SK-N-SH (cell line): ENCODE data around the gene MFSD6L. TPM values are rescaled to one million over a fixed set of nuclear protein-coding genes. Genes with fewer than 3 reads are reported as not detected.

Experiments
- CTCF ChIA-PET: fragments of 300-600, 350-600 bp; formaldehyde crosslinking; extraction: SDS; loops from one replicate; lab custom pipeline; 2021; lab: Yijun Ruan, JAX
- POLR2A ChIA-PET: fragments of 350-600 bp; sonication (Branson Sonifier 250); formaldehyde crosslinking; extraction: SDS; loops from one replicate; lab custom pipeline; 2020; ENCODE audit warnings: antibody characterized with exemption, inconsistent platforms; lab: Yijun Ruan, JAX
- DNase-seq: peaks from one replicate; pipeline ENCODE4 v3.0.0; 2012
- H2AFZ ChIP-seq: fragments of 200-600 bp; sonication (generic); 2 replicates; pipeline ENCODE4 v1.8.1; 2016; ENCODE audit warnings: antibody characterized with exemption, mild to moderate bottlenecking, low read depth
- H3F3A ChIP-seq: fragments of 200-600 bp; sonication (generic); replicated peaks from 2 replicates; pipeline ENCODE3; 2016; ENCODE audit warnings: antibody characterized with exemption, mild to moderate bottlenecking; ENCODE audit not compliant: insufficient read depth
- H3K27ac ChIP-seq, 2 experiments: fragments of 200-500 bp in 1 of 2; fragments of 200-600 bp in 1 of 2; sonication (Bioruptor generic) in 1 of 2; sonication (generic), shearing (Covaris generic) in 1 of 2; 2 replicates each; pipeline versions ENCODE4 v1.5.1 to v1.6.1; 2014 to 2016; ENCODE audit warnings: low read depth in 2 of 2, inconsistent platforms in 1 of 2, low read length in 1 of 2, mild to moderate bottlenecking in 1 of 2, mixed read lengths in 1 of 2
- H3K27me3 ChIP-seq: fragments of 200-600 bp; sonication (generic), shearing (Covaris generic); 2 replicates; pipeline ENCODE4 v1.6.1; 2016; ENCODE audit warnings: mixed run types; ENCODE audit not compliant: insufficient read depth
- H3K36me3 ChIP-seq, 2 experiments: fragments of 200-500 bp in 1 of 2; fragments of 200-600 bp in 1 of 2; sonication (Bioruptor generic) in 1 of 2; sonication (generic) in 1 of 2; replicated peaks in 1 of 2; 2 replicates each; pipeline versions ENCODE3 to v1.5.1; 2014 to 2016; ENCODE audit warnings: low read length in 1 of 2, mild to moderate bottlenecking in 1 of 2; ENCODE audit not compliant: insufficient read depth in 2 of 2, control insufficient read depth in 1 of 2
- H3K4me1 ChIP-seq, 2 experiments: fragments of 200-500 bp in 1 of 2; fragments of 200-600 bp in 1 of 2; sonication (Bioruptor generic) in 1 of 2; sonication (generic), shearing (Covaris generic) in 1 of 2; 2 replicates each; pipeline versions ENCODE4 v1.5.1 to v1.6.1; 2014 to 2016; ENCODE audit warnings: low read depth in 1 of 2, low read length in 1 of 2, mixed run types in 1 of 2; ENCODE audit not compliant: insufficient read depth in 2 of 2, control insufficient read depth in 1 of 2
- H3K4me2 ChIP-seq: fragments of 200-600 bp; sonication (generic), shearing (Covaris generic); 2 replicates; pipeline ENCODE4 v1.6.1; 2017; ENCODE audit warnings: mixed run types
- H3K4me3 ChIP-seq, 2 experiments: fragments of 200-500 bp in 1 of 2; fragments of 200-600 bp in 1 of 2; sonication (Bioruptor generic) in 1 of 2; sonication (generic), shearing (Covaris generic) in 1 of 2; 2 replicates each; pipeline versions ENCODE4 v1.5.1 to v1.8.1; 2014 to 2016; ENCODE audit warnings: low read depth in 2 of 2, inconsistent platforms in 1 of 2, low read length in 1 of 2, mild to moderate bottlenecking in 1 of 2, mixed read lengths in 1 of 2, moderate library complexity in 1 of 2
- H3K79me2 ChIP-seq: fragments of 200-600 bp; sonication (generic); 2 replicates; pipeline ENCODE4 v1.8.1; 2017; ENCODE audit warnings: mild to moderate bottlenecking; ENCODE audit not compliant: insufficient read depth
- H3K9ac ChIP-seq: fragments of 200-600 bp; sonication (generic); 2 replicates; pipeline ENCODE4 v1.6.1; 2017; ENCODE audit warnings: mixed run types
- H3K9me2 ChIP-seq: fragments of 200-600 bp; sonication (generic); 2 replicates; pipeline ENCODE4 v1.6.1; 2017; ENCODE audit warnings: mixed run types
- H3K9me3 ChIP-seq: fragments of 200-600 bp; sonication (generic); 2 replicates; pipeline ENCODE4 v1.6.1; 2017; ENCODE audit warnings: mixed run types, mild to moderate bottlenecking, moderate library complexity
- H4K20me1 ChIP-seq: fragments of 200-600 bp; sonication (generic); 2 replicates; pipeline ENCODE4 v1.6.1; 2017; ENCODE audit warnings: mild to moderate bottlenecking, mixed run types; ENCODE audit not compliant: insufficient read depth
- CTCF ChIP-seq: fragments of 200-600 bp; sonication (generic); IDR thresholded peaks from 2 replicates; pipeline ENCODE4 v1.6.1; 2017; ENCODE audit warnings: antibody characterized with exemption, mild to moderate bottlenecking, moderate library complexity
- EZH2phosphoT487 ChIP-seq: fragments of 200-600 bp; sonication (generic); IDR thresholded peaks from 2 replicates; pipeline ENCODE4 v1.6.1; 2017; ENCODE audit warnings: low read depth, mixed run types, mild to moderate bottlenecking, antibody characterized with exemption, moderate library complexity, borderline replicate concordance
- FOXM1 ChIP-seq: IDR thresholded peaks from 2 replicates; pipeline ENCODE4 v1.4.0; 2012; ENCODE audit warnings: low read depth, mild to moderate bottlenecking
- GATA2 ChIP-seq: sonication (generic); formaldehyde crosslinking; IDR thresholded peaks from 2 replicates; pipeline ENCODE4 v1.5.0; 2020; ENCODE audit warnings: mild to moderate bottlenecking, missing genetic modification reagents
- MAX ChIP-seq: IDR thresholded peaks from 2 replicates; pipeline ENCODE4 v1.4.0; 2012; ENCODE audit warnings: low read depth
- MXI1 ChIP-seq: IDR thresholded peaks from 2 replicates; pipeline ENCODE4 v1.6.1; 2012; ENCODE audit warnings: mild to moderate bottlenecking, low read depth, low read length, improper control_type of control experiment
- NFIC ChIP-seq: IDR thresholded peaks from 2 replicates; pipeline ENCODE4 v1.4.0; 2012; ENCODE audit warnings: borderline replicate concordance
- NRF1 ChIP-seq: IDR thresholded peaks from 2 replicates; pipeline ENCODE4 v1.6.1; 2012; ENCODE audit warnings: low read depth, mild to moderate bottlenecking, low read length
- RAD21 ChIP-seq: IDR thresholded peaks from 2 replicates; pipeline ENCODE4 v1.6.1; 2012; ENCODE audit warnings: mild to moderate bottlenecking, low read length
- SMC3 ChIP-seq: IDR thresholded peaks from 2 replicates; pipeline ENCODE4 v1.6.1; 2012; ENCODE audit warnings: low read depth, low read length, improper control_type of control experiment
- TEAD4 ChIP-seq: IDR thresholded peaks from 2 replicates; pipeline ENCODE4 v1.4.0; 2012; ENCODE audit warnings: mild to moderate bottlenecking, borderline replicate concordance; ENCODE audit not compliant: insufficient read depth
- YY1 ChIP-seq: IDR thresholded peaks from 2 replicates; pipeline ENCODE4 v1.4.0; 2012; ENCODE audit warnings: low read depth, mild to moderate bottlenecking
- WGBS: methylation state at CpG from one replicate; pipeline ENCODE4 v1.1.6; 2017; ENCODE audit warnings: low lambda C conversion rate; 5-methylcytosine and 5-hydroxymethylcytosine counted together
- polyA plus RNA-seq, 3 experiments: library from polyadenylated mRNA; depleted of rRNA; stranded (reverse); fragments of >200 nt; gene quantifications; 2 replicates each; pipeline ENCODE4 v1.2.3, GENCODE V29; 2012
- TF ChIP-seq, protein P1 (sequence below): IDR thresholded peaks from 2 replicates; pipeline ENCODE4 v1.4.0; 2012; ENCODE audit warnings: low read depth, borderline replicate concordance

MFSD6L gene
- polyA plus RNA-seq, 1 of the 3 experiments (the other 2 are of a cell fraction), result not detected

DNA sequence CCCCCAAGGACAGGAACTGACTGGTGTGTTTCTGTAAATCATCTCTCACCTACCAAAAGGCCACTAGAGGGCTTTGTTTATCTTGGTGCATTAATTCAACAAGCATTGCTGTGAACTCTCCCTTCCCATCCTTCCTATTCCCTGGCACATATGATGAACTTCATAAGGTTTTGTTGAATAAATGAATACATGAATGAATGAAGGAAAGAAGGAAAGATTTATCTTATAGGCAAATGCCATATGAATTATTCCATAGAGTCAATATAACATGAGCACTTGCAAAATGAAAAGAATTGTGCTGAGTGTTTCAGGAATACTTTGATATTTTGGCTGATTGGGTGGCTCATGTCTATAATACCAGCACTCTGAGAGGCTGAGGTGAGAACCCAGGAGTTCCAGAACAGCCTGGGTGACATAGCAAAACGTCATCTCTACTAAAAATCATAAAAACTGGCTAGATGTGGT, 45.2 kb downstream of the MFSD6L start:
- CTCF ChIA-PET, result interaction anchor here (1.3 to 1.6 kb wide), 2 partner anchors 8 to 32 kb away, joined by 6 to 7 read pairs; no protein-coding TSS in a partner anchor

More for the DNA sequence above, 45.2 kb downstream of the MFSD6L start:
- Histone ChIP-seq H2AFZ (no peak overlapping the region), H3K9me3 (no peaks in the 10 kb centered on the region), H3K79me2 (no peaks in the 10 kb centered on the region), H3K9ac (no peak overlapping the region), H3K36me3 (no peaks in the 10 kb centered on the region), H3K4me3 (no peak overlapping the region), H3K9me2 (no peaks in the 10 kb centered on the region), H3F3A (no peaks in the 10 kb centered on the region), H3K4me2 (no peak overlapping the region), H4K20me1 (no peaks in the 10 kb centered on the region)
- POLR2A ChIA-PET, result no interaction called here
- WGBS, result 0% methylated on average over 1 of the region's 1 CpG
- TF ChIP-seq FOXM1 (no peak), NRF1 (no peak), YY1 (no peak), NFIC (no peak), SMC3 (peak; percentile 36), RAD21 (0 out of 2 replicates have a peak, but pooled peaks have one; percentile 5), MXI1 (no peak), GATA2 (CRISPR knock-in tag) (no peak), CTCF (peak; percentile 60), MAX (no peak), EZH2phosphoT487 (no peak), TEAD4 (no peak)
- TF ChIP-seq, protein P1, sequence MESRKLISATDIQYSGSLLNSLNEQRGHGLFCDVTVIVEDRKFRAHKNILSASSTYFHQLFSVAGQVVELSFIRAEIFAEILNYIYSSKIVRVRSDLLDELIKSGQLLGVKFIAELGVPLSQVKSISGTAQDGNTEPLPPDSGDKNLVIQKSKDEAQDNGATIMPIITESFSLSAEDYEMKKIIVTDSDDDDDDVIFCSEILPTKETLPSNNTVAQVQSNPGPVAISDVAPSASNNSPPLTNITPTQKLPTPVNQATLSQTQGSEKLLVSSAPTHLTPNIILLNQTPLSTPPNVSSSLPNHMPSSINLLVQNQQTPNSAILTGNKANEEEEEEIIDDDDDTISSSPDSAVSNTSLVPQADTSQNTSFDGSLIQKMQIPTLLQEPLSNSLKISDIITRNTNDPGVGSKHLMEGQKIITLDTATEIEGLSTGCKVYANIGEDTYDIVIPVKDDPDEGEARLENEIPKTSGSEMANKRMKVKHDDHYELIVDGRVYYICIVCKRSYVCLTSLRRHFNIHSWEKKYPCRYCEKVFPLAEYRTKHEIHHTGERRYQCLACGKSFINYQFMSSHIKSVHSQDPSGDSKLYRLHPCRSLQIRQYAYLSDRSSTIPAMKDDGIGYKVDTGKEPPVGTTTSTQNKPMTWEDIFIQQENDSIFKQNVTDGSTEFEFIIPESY, result no peak
- TF ChIP-seq, all 33 proteins: peak for 3
- peaks cover 54% of the 10 kb centered on the region for H3K27me3 ChIP-seq
- DNase-seq, result no peak
- no peak overlapping the region for H3K27ac ChIP-seq
- H3K4me1 ChIP-seq, result no peaks in the 10 kb centered on the region
